Prostate gland (tissue), 2 donors: ENCODE measurements around the gene KLF7.

ENCODE experiments used
- CTCF ChIP-seq, 4 experiments: fragments of 200-600 bp in 2 of 4; fragments of 450-650 bp in 2 of 4; sonication (generic) in 2 of 4; IDR thresholded peaks; 1 replicate in 3 of 4; 2 replicates in 1 of 4; pipeline ENCODE4 v1.5.1; 2016 to 2019; ENCODE audit warnings: antibody characterized with exemption in 4 of 4, mild to moderate bottlenecking in 2 of 4, moderate library complexity in 2 of 4
- POLR2A ChIP-seq: fragments of 450-650 bp; IDR thresholded peaks from one replicate; pipeline ENCODE4 v1.6.1; 2016; ENCODE audit warnings: antibody characterized with exemption, mild to moderate bottlenecking
- POLR2AphosphoS5 ChIP-seq: sonication (generic); formaldehyde crosslinking; IDR thresholded peaks from one replicate; pipeline ENCODE4 v1.6.1; 2017; ENCODE audit warnings: antibody characterized with exemption

GRCh38 chr2:207073412-207073800, 92.3 kb downstream of the KLF7 start:
- TF ChIP-seq POLR2A (no peak), CTCF (IDR thresholded peaks at IDR 0.05) (no peak), POLR2AphosphoS5 (no peak)
